HT-29 (cell line): ENCODE results near the gene SNX25. TPM values are rescaled to one million over a fixed set of nuclear protein-coding genes. Genes with fewer than 3 reads are reported as not detected.
A peak's percentile ranks its signal among the peaks of the same experiment; 100 is the strongest.
"Not testable (repeated sequence)": the region's sequence is repeated elsewhere in the genome, so short reads cannot be mapped to it uniquely, and the experiment has no call there.

Source experiments
- DNase-seq: peaks from one replicate; pipeline ENCODE4 v3.0.0-alpha.2; 2015; ENCODE audit warnings: low spot score
- total RNA-seq: library from RNA; depleted of rRNA; stranded (reverse); fragments of >200 nt; shearing (Covaris generic); gene quantifications from 2 replicates; pipeline ENCODE4 v1.2.3, GENCODE V29; 2014; rRNA removed

SNX25 gene
- total RNA-seq = 3.3 and 4.8 TPM in 2 replicates

GRCh38 chr4:185209031-185209851 lies at the start of gene SNX25:
TSS of gene SNX25 (plus strand) at chr4:185209598. CDS start at chr4:185209827, 229 bp downstream.
- DNase-seq = peak; percentile 63

DNA sequence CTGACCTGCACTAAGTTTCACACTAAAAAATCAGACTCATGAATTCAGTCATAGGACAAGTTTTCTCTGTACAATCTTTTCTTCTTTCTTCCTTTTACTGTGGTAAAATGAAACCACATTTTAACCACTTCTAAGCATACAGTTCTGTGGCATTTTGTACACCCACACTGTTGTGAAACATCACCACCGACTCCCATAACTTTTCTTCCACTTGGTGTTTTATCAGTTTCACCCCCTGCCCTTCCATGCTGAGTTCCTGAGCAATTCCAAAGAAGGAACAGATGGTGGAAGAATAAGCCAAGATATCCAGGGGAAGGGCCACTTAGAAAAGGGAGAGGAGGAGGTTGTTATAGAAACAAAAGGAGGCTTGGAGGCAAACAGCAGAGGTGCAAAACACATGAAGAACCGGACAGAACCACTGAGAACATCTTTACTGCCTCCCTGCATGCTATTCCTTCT lies 43.8 kb upstream of the SNX25 start:
- no peak for DNase-seq

DNA sequence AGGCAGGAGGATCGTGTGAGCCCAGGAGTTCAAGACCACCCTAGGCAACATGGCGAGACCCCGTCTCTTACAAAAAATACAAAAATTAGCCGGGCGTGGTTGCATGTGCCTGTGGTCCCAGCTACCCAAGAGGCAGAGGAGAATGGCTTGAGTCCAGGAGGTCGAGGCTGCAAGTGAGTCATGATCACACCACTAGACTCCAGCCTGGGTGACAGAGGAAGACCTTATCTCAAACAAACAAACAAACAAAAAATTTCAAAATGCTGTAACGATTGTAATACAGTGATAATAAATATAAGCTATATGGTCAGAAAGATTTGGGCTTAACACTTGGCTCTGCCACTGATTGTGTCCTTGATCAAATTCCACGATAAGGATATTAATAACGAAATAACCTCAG lies 42.2 kb upstream of the SNX25 start:
- no peak for DNase-seq

GRCh38 chr4:185171373-185172071 lies 37.9 kb upstream of the SNX25 start:
- DNase-seq = no peak

GRCh38 chr4:185179488-185179887 lies 29.9 kb upstream of the SNX25 start:
- DNase-seq = no peak

DNA sequence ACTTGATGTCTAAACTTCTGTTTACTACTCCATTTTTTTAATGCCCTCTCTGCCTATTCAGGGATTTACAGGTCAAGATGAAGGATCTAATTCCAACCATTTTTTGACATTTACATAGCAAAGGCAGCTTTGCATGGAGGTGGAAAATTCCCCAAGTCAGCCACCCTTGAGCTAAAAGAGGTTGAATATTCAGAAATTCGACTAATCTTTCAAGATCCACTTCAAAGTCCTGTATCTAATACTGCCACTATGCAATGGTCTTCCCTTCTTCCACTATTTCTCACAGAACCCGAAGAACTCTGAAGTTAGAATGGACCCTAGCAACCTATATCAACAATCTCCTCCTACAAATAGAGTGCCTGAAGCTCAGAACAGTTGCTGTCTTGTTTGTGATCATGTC lies 27.2 kb upstream of the SNX25 start:
- no peak for DNase-seq

GRCh38 chr4:185183622-185184281 lies 25.6 kb upstream of the SNX25 start:
- peak; percentile 86 for DNase-seq

GRCh38 chr4:185186769-185187168 lies 22.6 kb upstream of the SNX25 start:
- no peak for DNase-seq

GRCh38 chr4:185189606-185190305 lies 19.6 kb upstream of the SNX25 start:
- DNase-seq = no peak

DNA sequence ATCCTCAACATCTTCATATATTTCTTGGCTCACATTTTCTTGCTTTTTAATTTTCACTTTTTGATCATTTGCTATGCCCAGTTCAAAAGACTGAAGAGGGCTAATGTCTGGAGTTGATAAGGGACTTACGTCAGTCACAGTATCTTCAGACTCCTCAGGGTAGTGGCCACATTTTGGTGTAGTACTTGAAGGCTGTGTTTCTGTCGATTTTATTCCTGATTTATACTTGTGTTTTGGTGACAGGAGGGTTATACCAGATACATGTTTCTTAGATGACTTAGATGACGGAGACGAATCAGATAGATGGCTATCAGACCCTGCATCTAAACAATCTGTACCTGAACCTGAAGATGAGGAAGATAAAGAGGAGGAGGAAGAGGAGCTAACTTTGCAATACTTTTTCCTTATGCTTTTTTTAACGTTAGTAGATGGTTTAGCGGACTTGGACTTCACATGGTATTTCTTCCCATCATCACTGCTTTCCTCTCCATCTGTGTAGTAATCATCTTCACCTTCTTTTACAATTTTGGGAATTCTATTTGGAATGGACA lies 19.0 kb upstream of the SNX25 start:
- DNase-seq = no peak

DNA sequence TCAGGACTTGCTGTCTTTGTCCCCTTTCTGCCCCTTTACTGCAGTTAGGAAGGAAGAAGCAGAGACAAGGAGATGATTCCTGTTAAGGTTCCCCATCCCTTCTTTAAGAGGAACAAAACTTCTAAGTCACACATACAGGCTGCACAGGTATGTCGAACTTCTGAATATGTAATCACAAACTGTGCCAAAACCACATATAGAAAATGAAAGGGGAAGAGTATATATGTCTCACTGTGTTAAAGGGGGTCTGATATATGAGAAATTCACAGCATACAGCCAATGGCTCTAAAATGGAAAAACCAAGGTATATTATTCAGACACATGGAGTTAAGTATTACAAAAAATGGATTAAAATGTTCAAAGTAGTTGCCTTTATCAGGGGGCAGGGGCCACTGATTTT lies 17.3 kb upstream of the SNX25 start:
- DNase-seq = no peak

GRCh38 chr4:185194924-185195888 lies 14.2 kb upstream of the SNX25 start:
- DNase-seq = no peak

DNA sequence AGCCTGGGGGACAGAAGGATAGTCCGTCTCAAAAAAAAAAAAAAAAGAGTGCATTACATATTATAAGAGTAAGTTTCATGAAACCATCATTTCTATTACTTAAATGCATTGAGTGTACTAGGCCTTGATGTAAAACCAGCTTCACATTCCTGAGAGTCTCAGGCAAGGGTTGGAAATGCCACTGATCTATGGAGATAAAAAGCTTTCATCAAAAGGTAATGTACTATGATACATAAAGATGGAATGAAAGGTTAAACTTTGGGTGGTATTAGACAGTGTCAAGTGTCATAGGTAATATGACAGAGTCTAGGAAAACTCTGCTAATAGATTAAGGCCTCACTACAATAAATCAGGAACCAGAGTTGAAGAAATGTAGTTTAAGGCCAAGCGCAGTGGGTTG lies 13.0 kb upstream of the SNX25 start:
- peak; percentile 27 for DNase-seq

DNA sequence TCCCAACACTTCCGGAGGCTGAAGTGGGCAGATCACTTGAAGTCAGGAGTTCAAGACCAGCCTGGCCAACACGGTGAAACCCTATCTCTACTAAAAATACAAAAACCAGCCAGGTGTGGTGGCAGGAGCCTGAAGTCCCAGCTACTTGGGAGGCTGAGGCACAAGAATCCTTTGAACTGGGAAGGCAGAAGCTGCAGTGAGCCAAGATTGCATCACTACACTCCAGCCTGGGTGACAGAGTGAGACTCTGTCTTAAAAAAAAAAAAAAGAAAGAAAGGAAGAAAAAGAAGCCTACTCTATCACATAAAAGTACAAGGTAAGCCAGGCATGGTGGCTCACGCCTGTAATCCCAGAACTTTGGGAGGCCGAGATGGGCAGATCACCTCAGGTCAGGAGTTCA lies 11.2 kb upstream of the SNX25 start:
- DNase-seq = not testable (repeated sequence)

GRCh38 chr4:185201977-185202962 lies 7.1 kb upstream of the SNX25 start:
- peak; percentile 63 for DNase-seq

DNA sequence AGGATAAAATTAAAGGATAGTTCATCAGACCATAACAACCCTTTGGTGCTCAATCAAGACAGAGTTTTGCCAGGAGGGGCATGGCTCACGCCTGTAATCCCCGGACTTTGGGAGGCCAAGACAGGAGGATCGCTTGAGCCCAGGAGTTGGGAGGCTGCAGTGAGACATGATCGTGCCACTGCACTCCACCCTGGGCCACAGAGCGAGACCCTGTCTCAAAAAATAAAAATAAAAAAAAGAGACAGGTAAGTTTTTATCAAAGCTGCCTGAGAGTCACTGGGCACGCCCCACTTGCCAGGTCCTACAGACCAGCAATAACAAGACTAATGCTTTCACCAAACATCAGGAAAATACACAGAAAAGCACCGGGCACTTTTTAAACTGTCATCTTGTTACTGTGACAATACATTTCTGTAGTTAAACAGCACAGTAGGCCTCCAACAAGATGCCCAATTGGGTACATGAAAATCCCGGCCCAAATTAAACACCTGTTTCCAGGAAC lies 6.4 kb upstream of the SNX25 start:
- no peak for DNase-seq

GRCh38 chr4:185203486-185204237 lies 5.7 kb upstream of the SNX25 start, which contains the start of gene CFAP97:
TSS of gene CFAP97 (minus strand) at chr4:185204000. CDS start at chr4:185191196, 12,804 bp downstream.
- DNase-seq = peak; percentile 80
